ENCODE results near the gene ILK. TPM values are rescaled to one million over a fixed set of nuclear protein-coding genes. Genes with fewer than 3 reads are reported as not detected.

ILK gene
- total and polyA plus RNA-seq, 2 donors (not counting 3 experiments of a cell fraction or from before 2014, with no cell fraction given), result 221 to 296 TPM

DNA sequence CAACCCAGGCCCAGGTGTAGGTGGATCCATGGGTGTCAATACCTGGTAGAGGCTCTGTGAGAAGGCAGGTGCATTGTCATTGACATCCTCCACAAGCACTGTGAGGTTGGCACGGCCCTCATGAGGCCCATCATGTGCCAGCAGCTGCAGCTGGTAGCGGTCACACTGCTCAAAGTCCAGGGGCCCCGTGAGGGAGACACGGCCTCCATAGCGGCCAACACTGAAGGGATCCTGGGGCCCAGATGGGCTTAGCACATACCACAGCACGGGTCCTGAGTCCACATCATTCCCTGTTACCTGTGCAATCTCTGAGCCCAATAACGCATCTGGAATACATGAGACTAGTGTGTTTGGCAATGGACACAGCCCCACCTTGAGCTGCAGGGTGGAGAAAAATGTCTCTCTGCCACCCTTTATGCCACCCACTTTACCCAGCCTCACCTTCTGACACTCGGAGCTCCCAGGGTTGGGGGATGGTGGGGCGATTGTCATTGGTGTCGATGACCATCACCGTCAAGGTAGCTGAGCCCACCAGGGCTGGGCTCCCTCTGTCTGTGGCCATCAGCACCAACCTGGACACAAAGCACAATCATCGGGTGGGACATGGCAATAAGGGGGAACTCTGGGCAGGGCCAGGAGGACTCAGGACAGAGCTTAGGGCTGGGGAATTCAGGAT lies 21.7 kb downstream of the ILK start:
- intact Hi-C loops (cut with micrococcal nuclease), result no loop called here
- H3K9me3 ChIP-seq (replicated peaks; ENCODE audit: control insufficient read depth, insufficient read depth, low read length), result no peaks in the 10 kb centered on the region
- no TSS peak for BruUV-seq (replicated peaks)
- ChIA-PET CTCF (interaction anchor here (0.8 to 3.8 kb wide), 3 partner anchors 21 to 58 kb away, joined by 3 to 19 read pairs (median 3); partner anchors contain the start of gene MRPL17), POLR2A (no interaction called here)
- no peak for DNase-seq (ENCODE audit: low read depth, low spot score)
- no peak overlapping the region for H2AFZ ChIP-seq (ENCODE audit: low read depth, low read length)
- H3K27me3 ChIP-seq (ENCODE audit: control insufficient read depth in 2 of 2, insufficient read depth in 2 of 2, low read length in 2 of 2), result no peaks in the 10 kb centered on the region
- no peaks in the 10 kb centered on the region for H3K4me1 ChIP-seq (ENCODE audit: control insufficient read depth, extremely low read depth, insufficient read depth, low read length)
- H3K9ac ChIP-seq (replicated peaks; ENCODE audit: extremely low read depth, insufficient read depth, low read length), result no peak overlapping the region
- dilution Hi-C loops (cut with MboI; ENCODE audit: extremely low pct_ligation_motif_present, low sequenced_read_pairs), result no loop called here
- no peak overlapping the region for H3K4me3 ChIP-seq (replicated peaks in 1 of 3; ENCODE audit: insufficient read depth in 1 of 3, low read depth in 1 of 3, low read length in 3 of 3)
- H3K4me2 ChIP-seq (ENCODE audit: insufficient read depth, low read length), result no peak overlapping the region
- no peak for FAIRE-seq
- H4K20me1 ChIP-seq (replicated peaks; ENCODE audit: control insufficient read depth, extremely low read depth, insufficient read depth, low read length), result no peaks in the 10 kb centered on the region
- peaks cover 5 to 54% of the 10 kb centered on the region in 2 experiments for H3K36me3 ChIP-seq (ENCODE audit: control insufficient read depth in 2 of 2, extremely low read depth in 1 of 2, insufficient read depth in 2 of 2, low read length in 2 of 2)
- no peak for TF ChIP-seq GATA2 (IDR thresholded peaks at IDR 0.05; ENCODE audit: insufficient read depth, insufficient read length, low read depth, low read length)
- no peak for TF ChIP-seq FOS (IDR thresholded peaks at IDR 0.05; ENCODE audit: borderline replicate concordance, insufficient read depth, low read length)
- TF ChIP-seq, protein P1, sequence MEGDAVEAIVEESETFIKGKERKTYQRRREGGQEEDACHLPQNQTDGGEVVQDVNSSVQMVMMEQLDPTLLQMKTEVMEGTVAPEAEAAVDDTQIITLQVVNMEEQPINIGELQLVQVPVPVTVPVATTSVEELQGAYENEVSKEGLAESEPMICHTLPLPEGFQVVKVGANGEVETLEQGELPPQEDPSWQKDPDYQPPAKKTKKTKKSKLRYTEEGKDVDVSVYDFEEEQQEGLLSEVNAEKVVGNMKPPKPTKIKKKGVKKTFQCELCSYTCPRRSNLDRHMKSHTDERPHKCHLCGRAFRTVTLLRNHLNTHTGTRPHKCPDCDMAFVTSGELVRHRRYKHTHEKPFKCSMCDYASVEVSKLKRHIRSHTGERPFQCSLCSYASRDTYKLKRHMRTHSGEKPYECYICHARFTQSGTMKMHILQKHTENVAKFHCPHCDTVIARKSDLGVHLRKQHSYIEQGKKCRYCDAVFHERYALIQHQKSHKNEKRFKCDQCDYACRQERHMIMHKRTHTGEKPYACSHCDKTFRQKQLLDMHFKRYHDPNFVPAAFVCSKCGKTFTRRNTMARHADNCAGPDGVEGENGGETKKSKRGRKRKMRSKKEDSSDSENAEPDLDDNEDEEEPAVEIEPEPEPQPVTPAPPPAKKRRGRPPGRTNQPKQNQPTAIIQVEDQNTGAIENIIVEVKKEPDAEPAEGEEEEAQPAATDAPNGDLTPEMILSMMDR (IDR thresholded peaks at IDR 0.05; ENCODE audit: extremely low read depth in 1 of 2, insufficient read depth in 1 of 2, low read depth in 1 of 2, low read length in 2 of 2), result no peak
- no peak for TF ChIP-seq MAX (IDR thresholded peaks at IDR 0.05; ENCODE audit: insufficient read depth, insufficient read length)
- no peaks in the 10 kb centered on the region for H3K9me1 ChIP-seq (replicated peaks; ENCODE audit: control insufficient read depth, extremely low read depth, insufficient read depth, low read length)
- no peak overlapping the region for H3K27ac ChIP-seq (ENCODE audit: insufficient read depth, low read depth, low read length)
- H3K79me2 ChIP-seq (ENCODE audit: control insufficient read depth, insufficient read depth, low read length), result no peaks in the 10 kb centered on the region

Measured in endothelial cell of umbilical vein (primary cell).